Astrocyte (in vitro differentiated cells and primary cell): ENCODE data around the gene TH. TPM values are rescaled to one million over a fixed set of nuclear protein-coding genes. Genes with fewer than 3 reads are reported as not detected.

Source experiments
- DNase-seq: peaks from one replicate; pipeline ENCODE4 v3.0.0-alpha.2; 2010; ENCODE audit warnings: low read depth
- FAIRE-seq: peaks from 2 replicates; lab custom pipeline; 2011; peaks lifted over from hg19 to GRCh38; lab: Jason Lieb, UNC
- H2AFZ ChIP-seq: 2 replicates; pipeline ENCODE4 v1.6.0; 2012; ENCODE audit warnings: low read depth, low read length, inconsistent platforms
- H3K27ac ChIP-seq: 2 replicates; pipeline ENCODE4 v1.5.1; 2011; ENCODE audit warnings: low read depth, low read length, inconsistent platforms
- H3K27me3 ChIP-seq: 2 replicates; pipeline ENCODE4 v1.6.0; 2011; ENCODE audit warnings: low read length, inconsistent platforms; ENCODE audit not compliant: insufficient read depth
- H3K36me3 ChIP-seq: 2 replicates; pipeline ENCODE4 v1.5.1; 2011; ENCODE audit warnings: low read length, inconsistent platforms; ENCODE audit not compliant: insufficient read depth
- H3K4me1 ChIP-seq: 2 replicates; pipeline ENCODE4 v1.5.1; 2011; ENCODE audit warnings: low read length, inconsistent platforms; ENCODE audit not compliant: insufficient read depth
- H3K4me2 ChIP-seq: 2 replicates; pipeline ENCODE4 v1.6.0; 2012; ENCODE audit warnings: low read length, inconsistent platforms
- H3K4me3 ChIP-seq: 2 replicates; pipeline ENCODE4 v1.5.1; 2011; ENCODE audit warnings: low read depth, mild to moderate bottlenecking, low read length, inconsistent platforms; ENCODE audit not compliant: insufficient read depth
- H3K79me2 ChIP-seq: 2 replicates; pipeline ENCODE4 v1.6.0; 2012; ENCODE audit warnings: mild to moderate bottlenecking, low read length, inconsistent platforms; ENCODE audit not compliant: insufficient read depth
- H3K9ac ChIP-seq: 2 replicates; pipeline ENCODE4 v1.6.0; 2012; ENCODE audit warnings: mild to moderate bottlenecking, low read length, inconsistent platforms
- H3K9me3 ChIP-seq: 2 replicates; pipeline ENCODE4 v1.5.1; 2012; ENCODE audit warnings: low read depth, mild to moderate bottlenecking, low read length, inconsistent platforms; ENCODE audit not compliant: insufficient read depth
- H4K20me1 ChIP-seq: 2 replicates; pipeline ENCODE4 v1.6.0; 2012; ENCODE audit warnings: low read length, inconsistent platforms; ENCODE audit not compliant: insufficient read depth
- H3K27ac Mint-ChIP-seq: one replicate; pipeline ENCODE4 v1.8.0; 2021; ENCODE audit warnings: mild to moderate bottlenecking, mixed read lengths; ENCODE audit not compliant: unreplicated experiment
- H3K27me3 Mint-ChIP-seq: one replicate; pipeline ENCODE4 v1.8.0; 2021; ENCODE audit warnings: low read depth, mixed read lengths; ENCODE audit not compliant: unreplicated experiment
- H3K36me3 Mint-ChIP-seq: one replicate; pipeline ENCODE4 v1.8.0; 2021; ENCODE audit warnings: low read depth, mixed read lengths; ENCODE audit not compliant: unreplicated experiment
- H3K4me1 Mint-ChIP-seq: one replicate; pipeline ENCODE4 v1.8.0; 2021; ENCODE audit warnings: low read depth, mixed read lengths; ENCODE audit not compliant: unreplicated experiment
- H3K4me3 Mint-ChIP-seq: one replicate; pipeline ENCODE4 v1.8.0; 2021; ENCODE audit warnings: mild to moderate bottlenecking, moderate library complexity, mixed read lengths; ENCODE audit not compliant: unreplicated experiment
- H3K9me3 Mint-ChIP-seq: one replicate; pipeline ENCODE4 v1.8.0; 2021; ENCODE audit warnings: mild to moderate bottlenecking, mixed read lengths; ENCODE audit not compliant: unreplicated experiment
- CTCF ChIP-seq: IDR thresholded peaks from 2 replicates; pipeline ENCODE4 v1.5.1; 2011; ENCODE audit warnings: low read depth, mild to moderate bottlenecking, inconsistent platforms, low read length, moderate library complexity; ENCODE audit not compliant: insufficient read depth
- EZH2 ChIP-seq: IDR thresholded peaks from 2 replicates; pipeline ENCODE4 v1.6.1; 2012; ENCODE audit warnings: mild to moderate bottlenecking, low read length, inconsistent platforms; ENCODE audit not compliant: insufficient read depth
- total RNA-seq: library from RNA; stranded (reverse); gene quantifications from 2 replicates; pipeline ENCODE4 v1.2.1, GENCODE V29; 2021

TH gene
- total RNA-seq, 1 donor from 2014 or later = not detected

- no peak overlapping the region for H3K4me3 ChIP-seq
- H3K4me1 Mint-ChIP-seq = no peaks in the 10 kb centered on the region
- H3K4me2 ChIP-seq = no peak overlapping the region
- H3K9ac ChIP-seq = no peak overlapping the region
- FAIRE-seq = no peak
- no peak overlapping the region for H3K4me3 Mint-ChIP-seq
- DNase-seq = no peak
- H3K9me3 Mint-ChIP-seq = peaks cover 3% of the 10 kb centered on the region
- H3K79me2 ChIP-seq = no peaks in the 10 kb centered on the region
- H3K27ac Mint-ChIP-seq = no peak overlapping the region
- H3K27ac ChIP-seq = no peak overlapping the region
- H3K36me3 ChIP-seq = no peaks in the 10 kb centered on the region
- H3K9me3 ChIP-seq = no peaks in the 10 kb centered on the region
- H4K20me1 ChIP-seq = peaks cover 6% of the 10 kb centered on the region
- no peaks in the 10 kb centered on the region for H3K4me1 ChIP-seq
- H3K36me3 Mint-ChIP-seq = peaks cover 2% of the 10 kb centered on the region
- no peaks in the 10 kb centered on the region for H3K27me3 ChIP-seq
- H3K27me3 Mint-ChIP-seq = peaks cover 34% of the 10 kb centered on the region
- TF ChIP-seq CTCF (no peak), EZH2 (no peak)
- H2AFZ ChIP-seq = no peak overlapping the region
These were observed 27.2 kb upstream of the TH start for GRCh38 chr11:2198621-2199365.

- Mint-ChIP-seq H3K4me1 (no peaks in the 10 kb centered on the region), H3K36me3 (peaks cover 2% of the 10 kb centered on the region), H3K9me3 (peaks cover 3% of the 10 kb centered on the region), H3K27ac (no peak overlapping the region), H3K4me3 (no peak overlapping the region), H3K27me3 (peaks cover 39% of the 10 kb centered on the region)
- H3K36me3 ChIP-seq = no peaks in the 10 kb centered on the region
- H3K4me2 ChIP-seq = no peak overlapping the region
- no peaks in the 10 kb centered on the region for H3K27me3 ChIP-seq
- H3K79me2 ChIP-seq = no peaks in the 10 kb centered on the region
- TF ChIP-seq EZH2 = no peak
- TF ChIP-seq CTCF = no peak
- no peaks in the 10 kb centered on the region for H3K4me1 ChIP-seq
- no peak overlapping the region for H3K9ac ChIP-seq
- H4K20me1 ChIP-seq = peaks cover 6% of the 10 kb centered on the region
- no peak overlapping the region for H3K27ac ChIP-seq
- H2AFZ ChIP-seq = no peak overlapping the region
- H3K4me3 ChIP-seq = no peak overlapping the region
- DNase-seq (no peak), FAIRE-seq (no peak)
- H3K9me3 ChIP-seq = no peaks in the 10 kb centered on the region
These were observed 26.3 kb upstream of the TH start for GRCh38 chr11:2197771-2198520.
